DMS79 treated with DMSO at 0.1 percent for 48 hours (cell line): ENCODE data around the gene RRM2.
A peak's percentile ranks its signal among the peaks of the same experiment; 100 is the strongest.
"Not testable (repeated sequence)": the region's sequence is repeated elsewhere in the genome, so short reads cannot be mapped to it uniquely, and the experiment has no call there.

Source experiments
- DNase-seq: peaks from one replicate; lab custom pipeline; 2025; lab: John Stamatoyannopoulos, UW

The RRM2 gene

GRCh38 chr2:10132043-10132575, 9.6 kb downstream of the RRM2 start:
- DNase-seq, result no peak

GRCh38 chr2:10132596-10132995, 10.1 kb downstream of the RRM2 start:
- no peak for DNase-seq

- DNase-seq, result no peak
Measured at GRCh38 chr2:10132996-10133647, 10.6 kb downstream of the RRM2 start.

- peak; percentile 25 for DNase-seq
Measured at GRCh38 chr2:10135296-10136089, 13.0 kb downstream of the RRM2 start.

GRCh38 chr2:10136101-10136934, 13.8 kb downstream of the RRM2 start:
- DNase-seq, result no peak

- no peak for DNase-seq
Measured at GRCh38 chr2:10137053-10137843, 14.7 kb downstream of the RRM2 start.

- no peak for DNase-seq
Measured at GRCh38 chr2:10139536-10139935, 17.0 kb downstream of the RRM2 start.

GRCh38 chr2:10140841-10141610, 18.5 kb downstream of the RRM2 start:
- DNase-seq, result no peak

- DNase-seq, result no peak
Measured at GRCh38 chr2:10141736-10142639, 19.4 kb downstream of the RRM2 start.

GRCh38 chr2:10142640-10142965, 20.1 kb downstream of the RRM2 start:
- DNase-seq, result no peak

- no peak for DNase-seq
Measured at GRCh38 chr2:10144771-10145518, 22.4 kb downstream of the RRM2 start.

- no peak for DNase-seq
Measured at GRCh38 chr2:10145519-10146357, 23.2 kb downstream of the RRM2 start.

- DNase-seq, result no peak
Measured at GRCh38 chr2:10146366-10147005, 23.9 kb downstream of the RRM2 start.

- not testable (repeated sequence) for DNase-seq
Measured at GRCh38 chr2:10147050-10147660, 24.6 kb downstream of the RRM2 start.

- no peak for DNase-seq
Measured at GRCh38 chr2:10148268-10148667, 25.7 kb downstream of the RRM2 start.

- DNase-seq, result no peak
Measured at GRCh38 chr2:10149635-10150034, 27.1 kb downstream of the RRM2 start.

- DNase-seq, result no peak
Measured at GRCh38 chr2:10150436-10150835, 27.9 kb downstream of the RRM2 start.
